ENCODE data around the gene INHBC. TPM values are rescaled to one million over a fixed set of nuclear protein-coding genes. Genes with fewer than 3 reads are reported as not detected.
"Not testable (repeated sequence)": the region's sequence is repeated elsewhere in the genome, so short reads cannot be mapped to it uniquely, and the experiment has no call there.

The INHBC gene
- polyA plus RNA-seq, 4 donors, result 0.11 to 0.26 (median 0.17) TPM

GRCh38 chr12:57479376-57480115, 45.0 kb downstream of the INHBC start, which contains the start of gene ARHGAP9:
ARHGAP9 (minus strand) TSS chr12:57479866; CDS start chr12:57479406, 460 bp downstream.
- no peak for DNase-seq (ENCODE audit: low read depth in 4 of 4, low spot score in 3 of 4)

GRCh38 chr12:57481671-57482070, 47.1 kb downstream of the INHBC start:
- DNase-seq (ENCODE audit: low read depth in 4 of 4, low spot score in 3 of 4), result no peak

GRCh38 chr12:57483466-57483865, 48.9 kb downstream of the INHBC start:
- DNase-seq (ENCODE audit: low read depth in 4 of 4, low spot score in 3 of 4), result no peak

GRCh38 chr12:57485695-57486094, 51.1 kb downstream of the INHBC start:
- no peak for DNase-seq (ENCODE audit: low read depth in 4 of 4, low spot score in 3 of 4)

- no peak for DNase-seq (ENCODE audit: low read depth in 4 of 4, low spot score in 3 of 4)
Measured at GRCh38 chr12:57487055-57487596, 52.5 kb downstream of the INHBC start.

GRCh38 chr12:57487597-57488401, 53.2 kb downstream of the INHBC start, which contains the start of gene MARS1:
MARS1 (plus strand) TSS chr12:57488068; CDS start chr12:57488091, 23 bp downstream.
- peak; percentile 88 to 93 (median 90) for DNase-seq (ENCODE audit: low read depth in 4 of 4, low spot score in 3 of 4)

GRCh38 chr12:57488402-57489156, 54.0 kb downstream of the INHBC start:
- no peak for DNase-seq (ENCODE audit: low read depth in 4 of 4, low spot score in 3 of 4)

- DNase-seq (ENCODE audit: low read depth in 4 of 4, low spot score in 3 of 4), result no peak
Measured at GRCh38 chr12:57489157-57489641, 54.6 kb downstream of the INHBC start.

GRCh38 chr12:57490126-57490525, 55.5 kb downstream of the INHBC start:
- DNase-seq (ENCODE audit: low read depth in 4 of 4, low spot score in 3 of 4), result no peak

- no peak for DNase-seq (ENCODE audit: low read depth in 4 of 4, low spot score in 3 of 4)
Measured at GRCh38 chr12:57491393-57492280, 57.1 kb downstream of the INHBC start.

- not testable (repeated sequence) for DNase-seq (ENCODE audit: low read depth in 4 of 4, low spot score in 3 of 4)
Measured at GRCh38 chr12:57495051-57495701, 60.6 kb downstream of the INHBC start.

- DNase-seq (ENCODE audit: low read depth in 4 of 4, low spot score in 3 of 4), result no peak
Measured at GRCh38 chr12:57496822-57497221, 62.2 kb downstream of the INHBC start.

GRCh38 chr12:57497223-57498131, 62.9 kb downstream of the INHBC start:
- no peak for DNase-seq (ENCODE audit: low read depth in 4 of 4, low spot score in 3 of 4)

- DNase-seq (ENCODE audit: low read depth in 4 of 4, low spot score in 3 of 4), result no peak
Measured at GRCh38 chr12:57498132-57498502, 63.5 kb downstream of the INHBC start.

- DNase-seq (ENCODE audit: low read depth in 4 of 4, low spot score in 3 of 4), result no peak
Measured at GRCh38 chr12:57498571-57498970, 64.0 kb downstream of the INHBC start.

- DNase-seq (ENCODE audit: low read depth in 4 of 4, low spot score in 3 of 4), result no peak
Measured at GRCh38 chr12:57500213-57500612, 65.6 kb downstream of the INHBC start.

All from left renal pelvis (tissue), 4 donors.